Gastrocnemius medialis (tissue), 4 donors: ENCODE results near the gene CNTN2. TPM values are rescaled to one million over a fixed set of nuclear protein-coding genes. Genes with fewer than 3 reads are reported as not detected.

ENCODE experiments used
- ATAC-seq, 2 donors: fragments of 150-250 bp; one replicate each; pipeline ENCODE4 v1.9.1; 2016
- DNase-seq, 2 donors: peaks; one replicate each; pipeline ENCODE4 v3.0.0-alpha.2; 2019
- H3K27ac ChIP-seq, 4 donors: fragments of 200-600 bp; sonication (generic); 1 replicate in 1 of 4; 2 replicates in 3 of 4; pipeline ENCODE4 v1.5.1; 2016 to 2018; ENCODE audit warnings: mild to moderate bottlenecking in 2 of 4, moderate library complexity in 1 of 4
- H3K27me3 ChIP-seq, 3 donors: fragments of 200-600 bp; sonication (generic) in 2 of 3; 1 replicate in 1 of 3; 2 replicates in 2 of 3; pipeline versions ENCODE4 v1.5.1 to v1.6.0; 2016 to 2019; ENCODE audit warnings: mild to moderate bottlenecking in 1 of 3, moderate library complexity in 1 of 3
- H3K36me3 ChIP-seq, 2 donors: fragments of 200-600 bp; sonication (generic) in 1 of 2; one replicate each; pipeline ENCODE4 v1.5.1; 2017 to 2018
- H3K4me1 ChIP-seq, 2 donors: fragments of 200-600 bp; sonication (generic) in 1 of 2; one replicate each; pipeline ENCODE4 v1.5.1; 2016 to 2017; ENCODE audit warnings: mild to moderate bottlenecking in 2 of 2
- H3K4me3 ChIP-seq, 4 donors: fragments of 200-600 bp; sonication (generic) in 3 of 4; 1 replicate in 1 of 4; 2 replicates in 3 of 4; pipeline ENCODE4 v1.5.1; 2016 to 2019; ENCODE audit warnings: mild to moderate bottlenecking in 2 of 4
- H3K9me3 ChIP-seq, 3 donors: fragments of 200-600 bp; sonication (generic) in 2 of 3; 1 replicate in 1 of 3; 2 replicates in 2 of 3; pipeline ENCODE4 v1.5.1; 2016 to 2019
- POLR2A ChIP-seq, 2 donors: fragments of 450-650 bp; IDR thresholded peaks; one replicate each; pipeline ENCODE4 v1.6.1; 2017; ENCODE audit warnings: antibody characterized with exemption in 2 of 2, mild to moderate bottlenecking in 2 of 2, moderate library complexity in 2 of 2
- in situ Hi-C, 4 donors: fragments of 200-750 bp; cut with MboI; loops; one replicate each; pipeline versions ENCODE4 v1.15.0 to v1.8.0; 2017; ENCODE audit warnings: low sequenced_read_pairs in 4 of 4
- intact Hi-C: fragments of 100-400 bp; cut with DNase I; formaldehyde crosslinking; loops from one replicate; pipeline ENCODE4 v1.15.1; 2023; ENCODE audit warnings: low total_unique reads
- total RNA-seq, 4 donors: library from RNA; depleted of rRNA; stranded (reverse); fragments of >200 nt; gene quantifications; one replicate each; pipeline versions ENCODE4 v1.1.0 to v1.2.3, GENCODE V29; 2016
- TF ChIP-seq, protein P1 (sequence below), 5 experiments: fragments of 450-650 bp in 3 of 5; fragments of 200-600 bp in 2 of 5; sonication (generic) in 2 of 5; IDR thresholded peaks in 4 of 5; conservative IDR thresholded peaks in 1 of 5; 1 replicate in 4 of 5; 2 replicates in 1 of 5; pipeline ENCODE4 v1.5.1; 2016 to 2019; ENCODE audit warnings: antibody characterized with exemption in 5 of 5, mild to moderate bottlenecking in 3 of 5, moderate library complexity in 3 of 5

Gene CNTN2
- total RNA-seq, 4 donors from 2014 or later: not detected

DNA sequence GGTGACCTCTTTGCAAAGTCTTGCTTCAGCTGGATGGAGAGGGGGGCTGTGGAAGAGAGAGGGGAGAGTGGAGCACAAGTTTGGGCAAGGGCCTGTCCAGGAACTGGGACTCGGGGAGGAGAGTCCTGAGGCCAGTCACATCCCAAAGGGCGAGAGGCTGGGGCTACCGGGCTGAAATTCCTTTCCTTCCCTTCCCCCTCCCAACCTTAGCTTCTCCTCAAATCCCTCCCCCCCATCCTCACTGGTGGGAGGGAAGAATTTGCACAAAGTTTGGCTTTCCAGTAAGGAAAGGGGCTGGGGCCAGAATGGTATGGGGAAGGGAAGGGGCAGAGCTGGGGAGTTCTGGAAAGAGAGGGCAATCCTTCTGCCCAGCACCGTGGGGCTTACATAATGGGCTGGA, 854 bp downstream of the CNTN2 start:
- Histone ChIP-seq H3K27ac (no peak overlapping the region), H3K36me3 (no peaks in the 10 kb centered on the region), H3K9me3 (no peaks in the 10 kb centered on the region), H3K27me3 (peaks cover 37 to 58% (median 45%) of the 10 kb centered on the region in 3 donors), H3K4me3 (no peak overlapping the region), H3K4me1 (no peaks in the 10 kb centered on the region)
- intact Hi-C loops: no loop called here
- TF ChIP-seq, protein P1, sequence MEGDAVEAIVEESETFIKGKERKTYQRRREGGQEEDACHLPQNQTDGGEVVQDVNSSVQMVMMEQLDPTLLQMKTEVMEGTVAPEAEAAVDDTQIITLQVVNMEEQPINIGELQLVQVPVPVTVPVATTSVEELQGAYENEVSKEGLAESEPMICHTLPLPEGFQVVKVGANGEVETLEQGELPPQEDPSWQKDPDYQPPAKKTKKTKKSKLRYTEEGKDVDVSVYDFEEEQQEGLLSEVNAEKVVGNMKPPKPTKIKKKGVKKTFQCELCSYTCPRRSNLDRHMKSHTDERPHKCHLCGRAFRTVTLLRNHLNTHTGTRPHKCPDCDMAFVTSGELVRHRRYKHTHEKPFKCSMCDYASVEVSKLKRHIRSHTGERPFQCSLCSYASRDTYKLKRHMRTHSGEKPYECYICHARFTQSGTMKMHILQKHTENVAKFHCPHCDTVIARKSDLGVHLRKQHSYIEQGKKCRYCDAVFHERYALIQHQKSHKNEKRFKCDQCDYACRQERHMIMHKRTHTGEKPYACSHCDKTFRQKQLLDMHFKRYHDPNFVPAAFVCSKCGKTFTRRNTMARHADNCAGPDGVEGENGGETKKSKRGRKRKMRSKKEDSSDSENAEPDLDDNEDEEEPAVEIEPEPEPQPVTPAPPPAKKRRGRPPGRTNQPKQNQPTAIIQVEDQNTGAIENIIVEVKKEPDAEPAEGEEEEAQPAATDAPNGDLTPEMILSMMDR (IDR thresholded peaks at IDR 0.05 in 4 of 5, conservative IDR thresholded peaks at IDR 0.05 in 1 of 5): no peak
- TF ChIP-seq POLR2A (IDR thresholded peaks at IDR 0.05): no peak
- in situ Hi-C loops: no loop called here
- DNase-seq (no peak), ATAC-seq (no peak)

DNA sequence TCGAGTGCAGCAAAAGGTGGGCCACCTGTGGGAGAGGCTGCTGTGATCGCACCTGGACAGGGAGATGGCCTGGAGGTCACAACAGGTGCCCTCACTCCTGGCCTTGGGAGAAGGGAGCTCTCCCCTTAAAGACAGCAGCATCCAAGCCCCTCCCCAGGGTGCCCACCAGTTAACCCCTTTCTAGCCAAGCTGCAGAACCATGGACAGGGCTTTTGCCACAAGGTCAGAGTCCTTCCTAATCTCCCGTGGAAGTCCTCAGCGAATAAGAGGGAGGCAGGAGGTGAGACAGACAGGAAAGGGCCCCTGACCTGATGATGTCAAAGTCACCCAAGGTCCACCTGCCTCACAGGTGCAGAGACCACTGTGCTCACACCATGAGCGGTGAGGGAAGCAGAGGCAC, 1.7 kb downstream of the CNTN2 start:
- H3K36me3 ChIP-seq: no peaks in the 10 kb centered on the region
- in situ Hi-C loops: no loop called here

DNA sequence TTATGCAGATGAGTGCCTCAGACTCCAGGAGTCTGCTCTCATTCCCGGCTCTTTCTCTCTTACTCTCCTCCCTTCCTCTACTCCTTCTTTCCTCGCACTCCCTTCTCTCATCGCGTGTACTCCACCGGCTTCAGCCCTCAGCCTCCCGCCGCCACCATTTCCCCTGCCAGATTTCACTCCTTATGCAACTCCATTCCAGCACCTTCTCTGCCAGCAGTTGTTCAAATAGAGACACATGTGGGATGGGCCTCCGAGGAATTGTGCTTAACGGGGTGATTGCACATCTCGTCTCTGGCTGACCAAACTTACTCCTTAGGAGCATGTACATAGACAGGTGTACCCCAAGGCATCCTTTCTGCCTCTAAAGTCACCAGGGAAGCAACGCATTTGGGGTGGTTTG, 2.1 kb downstream of the CNTN2 start:
- DNase-seq: no peak
- H3K36me3 ChIP-seq: no peaks in the 10 kb centered on the region
- H3K4me3 ChIP-seq: no peak overlapping the region
- in situ Hi-C loops (no loop called here), intact Hi-C loops (no loop called here)
- no peaks in the 10 kb centered on the region for H3K4me1 ChIP-seq
- TF ChIP-seq POLR2A (IDR thresholded peaks at IDR 0.05): no peak
- TF ChIP-seq, protein P1 (IDR thresholded peaks at IDR 0.05 in 4 of 5, conservative IDR thresholded peaks at IDR 0.05 in 1 of 5): no peak
- ATAC-seq: no peak
- H3K27ac ChIP-seq: no peak overlapping the region
- H3K9me3 ChIP-seq: no peaks in the 10 kb centered on the region
- H3K27me3 ChIP-seq: peaks cover 37 to 58% (median 45%) of the 10 kb centered on the region in 3 donors

More for the DNA sequence above, 1.7 kb downstream of the CNTN2 start:
- no peak for DNase-seq
- Histone ChIP-seq H3K4me1 (no peaks in the 10 kb centered on the region), H3K4me3 (no peak overlapping the region), H3K27me3 (peaks cover 37 to 58% (median 45%) of the 10 kb centered on the region in 3 donors), H3K9me3 (no peaks in the 10 kb centered on the region), H3K27ac (no peak overlapping the region)
- intact Hi-C loops: no loop called here
- no peak for ATAC-seq
- TF ChIP-seq, protein P1 (IDR thresholded peaks at IDR 0.05 in 4 of 5, conservative IDR thresholded peaks at IDR 0.05 in 1 of 5): no peak
- TF ChIP-seq POLR2A (IDR thresholded peaks at IDR 0.05): no peak

DNA sequence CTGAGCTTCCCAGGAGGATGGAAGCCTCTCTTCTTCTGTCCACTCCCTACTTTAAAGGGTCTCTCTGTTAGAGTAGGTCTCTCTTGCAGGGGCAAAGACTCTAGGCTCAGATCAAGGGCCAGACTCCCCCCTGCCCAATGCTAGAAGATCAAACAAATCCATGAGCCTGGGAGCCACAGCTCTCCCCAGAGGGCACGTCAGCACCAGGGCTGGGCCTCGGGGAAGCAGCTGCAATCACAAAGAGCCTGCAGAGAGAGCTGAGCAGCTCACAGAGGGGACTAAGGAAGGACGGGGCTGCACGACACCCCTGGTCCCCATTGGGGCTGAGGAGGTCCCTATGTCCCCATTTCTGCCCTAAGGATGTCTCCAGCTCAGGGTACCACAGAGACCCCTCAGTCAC, 3.9 kb downstream of the CNTN2 start:
- intact Hi-C loops: no loop called here
- peaks cover 37 to 57% (median 41%) of the 10 kb centered on the region in 3 donors for H3K27me3 ChIP-seq
- no peak for DNase-seq

More for the DNA sequence above, 3.9 kb downstream of the CNTN2 start:
- Histone ChIP-seq H3K4me1 (no peaks in the 10 kb centered on the region), H3K4me3 (no peak overlapping the region), H3K27ac (no peak overlapping the region), H3K36me3 (no peaks in the 10 kb centered on the region), H3K9me3 (no peaks in the 10 kb centered on the region)
- ATAC-seq: no peak
- TF ChIP-seq POLR2A (IDR thresholded peaks at IDR 0.05): no peak
- TF ChIP-seq, protein P1 (IDR thresholded peaks at IDR 0.05 in 4 of 5, conservative IDR thresholded peaks at IDR 0.05 in 1 of 5): no peak
- in situ Hi-C loops: no loop called here
